OCI-LY1 (cell line): ENCODE results near the gene HELQ.

ENCODE experiments used
- EZH2 ChIP-seq: fragments of 200-600 bp; sonication (generic), shearing (Covaris generic); IDR thresholded peaks from 2 replicates; pipeline ENCODE4 v1.8.0; 2017; ENCODE audit warnings: borderline replicate concordance, mixed run types, mild to moderate bottlenecking, antibody characterized with exemption, low read length, moderate library complexity, mixed read lengths
- TF ChIP-seq, protein P1 (sequence below): fragments of 200-600 bp; sonication (generic), shearing (Covaris generic); IDR thresholded peaks from 2 replicates; pipeline ENCODE4 v1.5.1; 2017; ENCODE audit warnings: mild to moderate bottlenecking, antibody characterized with exemption, low read length, moderate library complexity, mixed read lengths

DNA sequence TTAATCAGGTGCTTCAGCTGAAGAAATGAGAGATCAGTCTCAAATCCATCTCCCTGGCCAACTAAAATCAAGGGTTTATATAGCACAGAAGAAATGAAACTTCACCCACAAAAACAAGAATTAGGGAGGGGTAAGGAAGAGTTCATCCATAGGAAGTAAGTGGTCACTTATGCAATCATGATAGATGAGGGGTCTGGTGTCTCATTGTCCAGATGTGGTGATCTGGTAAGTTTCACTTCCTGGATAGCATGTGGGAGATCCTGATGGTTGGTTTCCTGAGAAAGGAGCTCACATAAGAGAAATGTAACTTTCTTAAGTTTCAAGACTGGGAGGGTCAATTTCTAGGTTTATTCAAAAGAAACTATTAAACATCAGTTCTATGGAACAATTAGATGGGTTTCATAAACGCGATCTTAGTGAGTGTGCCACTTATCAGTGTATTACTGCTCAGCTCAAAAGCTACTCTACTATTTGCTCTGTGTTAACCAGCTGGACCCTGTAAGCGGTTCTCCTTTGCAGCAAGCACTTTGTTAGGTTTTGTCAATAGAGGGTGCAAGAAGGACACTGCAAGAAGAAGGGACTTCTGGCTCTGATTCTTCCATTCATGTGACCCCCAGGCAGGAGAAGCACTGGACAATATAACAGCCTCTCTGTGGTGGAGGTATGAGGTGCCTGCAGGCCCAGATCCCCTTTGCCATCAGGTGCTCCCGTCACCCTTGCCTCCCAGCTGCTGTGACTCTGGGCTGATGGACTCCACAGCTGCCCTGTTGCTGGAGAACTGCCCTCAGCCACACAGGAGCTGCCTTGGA, 85.6 kb downstream of the HELQ start:
- TF ChIP-seq, protein P1, sequence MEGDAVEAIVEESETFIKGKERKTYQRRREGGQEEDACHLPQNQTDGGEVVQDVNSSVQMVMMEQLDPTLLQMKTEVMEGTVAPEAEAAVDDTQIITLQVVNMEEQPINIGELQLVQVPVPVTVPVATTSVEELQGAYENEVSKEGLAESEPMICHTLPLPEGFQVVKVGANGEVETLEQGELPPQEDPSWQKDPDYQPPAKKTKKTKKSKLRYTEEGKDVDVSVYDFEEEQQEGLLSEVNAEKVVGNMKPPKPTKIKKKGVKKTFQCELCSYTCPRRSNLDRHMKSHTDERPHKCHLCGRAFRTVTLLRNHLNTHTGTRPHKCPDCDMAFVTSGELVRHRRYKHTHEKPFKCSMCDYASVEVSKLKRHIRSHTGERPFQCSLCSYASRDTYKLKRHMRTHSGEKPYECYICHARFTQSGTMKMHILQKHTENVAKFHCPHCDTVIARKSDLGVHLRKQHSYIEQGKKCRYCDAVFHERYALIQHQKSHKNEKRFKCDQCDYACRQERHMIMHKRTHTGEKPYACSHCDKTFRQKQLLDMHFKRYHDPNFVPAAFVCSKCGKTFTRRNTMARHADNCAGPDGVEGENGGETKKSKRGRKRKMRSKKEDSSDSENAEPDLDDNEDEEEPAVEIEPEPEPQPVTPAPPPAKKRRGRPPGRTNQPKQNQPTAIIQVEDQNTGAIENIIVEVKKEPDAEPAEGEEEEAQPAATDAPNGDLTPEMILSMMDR = no peak
- TF ChIP-seq EZH2 = no peak
